Measurements from ENCODE around the gene DDX50.

The DDX50 gene

DNA sequence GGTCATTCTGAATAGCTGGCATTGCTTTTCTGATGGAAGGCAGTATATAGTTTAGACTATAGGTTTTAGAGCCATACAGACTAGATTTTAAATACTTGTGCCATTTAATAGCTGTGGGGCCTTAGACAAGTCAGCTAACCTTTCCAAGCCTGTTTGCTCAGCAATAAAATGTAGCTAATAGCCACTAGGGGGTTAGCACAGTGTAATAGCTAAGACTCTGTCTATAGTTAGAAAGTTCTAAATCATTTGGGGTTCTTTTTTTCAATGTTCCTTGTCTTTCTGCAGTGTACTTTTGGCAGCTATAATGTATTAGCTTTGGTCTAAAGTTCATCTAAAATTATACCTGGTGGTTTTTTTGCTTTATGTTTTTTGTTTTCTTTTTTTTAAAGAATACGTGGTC lies 80.0 kb downstream of the DDX50 start:
- no peak for DNase-seq (ENCODE audit: low read depth)

DNA sequence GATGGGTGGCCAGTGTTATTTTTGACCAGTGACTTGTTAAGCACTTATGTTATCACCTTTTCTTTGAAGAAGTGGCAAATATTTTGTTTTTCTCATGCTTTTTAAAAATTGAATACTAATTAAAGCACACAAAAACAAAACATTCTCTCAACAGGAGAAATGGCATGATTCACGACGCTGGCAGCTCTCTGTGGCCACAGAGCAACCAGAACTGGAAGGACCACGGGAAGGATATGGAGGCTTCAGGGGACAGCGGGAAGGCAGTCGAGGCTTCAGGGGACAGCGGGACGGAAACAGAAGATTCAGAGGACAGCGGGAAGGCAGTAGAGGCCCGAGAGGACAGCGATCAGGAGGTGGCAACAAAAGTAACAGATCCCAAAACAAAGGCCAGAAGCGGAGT lies 81.3 kb downstream of the DDX50 start:
- DNase-seq (ENCODE audit: low read depth): no peak

DNA sequence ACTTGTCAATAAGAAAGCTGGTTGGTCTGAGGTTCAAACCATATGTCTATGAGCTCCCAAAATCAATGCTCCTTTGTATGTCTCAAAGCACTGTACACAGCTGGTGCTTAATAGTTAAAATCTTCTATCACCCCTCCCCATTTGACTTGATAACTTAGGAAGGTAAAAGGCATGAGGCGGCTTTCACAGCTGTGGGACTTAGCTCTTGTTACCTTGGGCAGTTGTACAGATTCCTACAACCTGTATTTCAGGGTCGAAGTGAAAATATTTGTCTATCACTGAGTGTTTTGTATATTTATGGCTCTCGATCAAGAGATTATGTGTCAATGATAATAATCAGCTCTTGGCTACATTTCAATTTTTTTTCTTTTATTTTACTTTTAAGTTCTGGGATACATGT lies 86.5 kb downstream of the DDX50 start:
- DNase-seq (ENCODE audit: low read depth): no peak

DNA sequence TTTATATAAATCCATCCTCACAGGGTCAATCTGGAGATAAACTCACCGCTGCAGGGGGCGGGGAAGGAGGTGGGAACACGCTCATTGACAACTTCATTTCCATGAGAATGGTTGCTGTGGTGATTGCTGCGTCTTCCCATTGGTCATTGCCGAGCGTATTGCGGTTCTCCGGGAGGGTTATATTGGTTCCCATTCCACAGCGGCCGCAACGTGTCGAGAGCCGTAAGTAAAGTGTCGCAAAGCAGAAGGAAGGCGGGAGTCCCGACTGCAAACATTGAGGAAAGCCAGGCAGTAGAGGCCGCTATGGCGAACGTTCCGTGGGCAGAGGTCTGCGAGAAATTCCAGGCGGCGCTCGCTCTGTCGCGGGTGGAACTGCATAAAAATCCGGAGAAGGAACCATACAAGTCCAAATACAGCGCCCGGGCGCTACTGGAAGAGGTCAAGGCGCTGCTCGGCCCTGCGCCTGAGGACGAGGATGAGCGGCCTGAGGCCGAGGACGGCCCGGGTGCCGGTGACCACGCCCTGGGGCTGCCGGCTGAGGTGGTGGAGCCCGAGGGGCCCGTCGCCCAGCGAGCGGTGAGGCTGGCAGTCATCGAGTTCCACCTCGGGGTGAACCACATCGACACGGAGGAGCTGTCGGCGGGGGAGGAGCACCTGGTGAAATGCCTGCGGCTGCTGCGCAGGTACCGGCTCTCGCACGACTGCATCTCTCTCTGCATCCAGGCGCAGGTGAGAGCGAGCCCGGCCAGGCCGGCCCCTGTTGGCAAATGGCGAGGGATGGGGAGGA lies 87.6 kb downstream of the DDX50 start, which contains the start of gene KIFBP:
Gene KIFBP, plus strand, starts transcription at position 274 of the 787 bp plus-strand sequence. Its CDS starts 30 bp downstream, at position 304.
- DNase-seq (ENCODE audit: low read depth): peak; percentile 96

DNA sequence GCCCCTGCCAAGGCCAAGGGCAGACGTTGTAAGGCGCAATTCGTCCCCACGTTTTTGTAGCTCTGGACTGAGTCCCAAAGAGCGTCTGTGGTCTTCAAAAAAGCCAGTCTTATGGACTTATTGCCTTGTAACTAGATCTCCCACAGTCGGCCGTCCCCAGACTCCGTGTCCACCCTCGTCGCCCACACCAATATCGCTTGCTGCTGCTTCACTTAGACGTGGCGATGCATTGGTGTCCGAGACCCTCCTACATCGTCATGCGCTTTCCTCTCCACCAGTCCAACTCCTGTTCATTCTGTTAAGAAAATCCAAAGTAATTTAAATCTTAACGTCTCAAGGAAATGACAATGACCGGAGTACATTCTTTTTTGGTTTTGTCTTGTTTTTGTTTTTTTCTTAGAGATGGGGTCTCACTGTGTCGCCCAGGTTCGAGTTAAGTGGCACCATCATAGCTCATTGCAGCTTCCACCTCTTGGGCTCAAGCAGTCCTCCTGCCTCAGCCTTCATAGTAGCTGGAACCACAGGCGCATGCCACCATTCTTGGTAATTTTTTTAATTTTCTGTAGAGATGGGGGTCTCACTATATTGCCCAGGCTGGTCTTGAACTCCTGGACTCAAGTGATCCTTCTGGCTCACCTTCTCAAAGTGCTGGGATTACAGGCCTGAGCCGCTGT lies 88.3 kb downstream of the DDX50 start:
- no peak for DNase-seq (ENCODE audit: low read depth)

DNA sequence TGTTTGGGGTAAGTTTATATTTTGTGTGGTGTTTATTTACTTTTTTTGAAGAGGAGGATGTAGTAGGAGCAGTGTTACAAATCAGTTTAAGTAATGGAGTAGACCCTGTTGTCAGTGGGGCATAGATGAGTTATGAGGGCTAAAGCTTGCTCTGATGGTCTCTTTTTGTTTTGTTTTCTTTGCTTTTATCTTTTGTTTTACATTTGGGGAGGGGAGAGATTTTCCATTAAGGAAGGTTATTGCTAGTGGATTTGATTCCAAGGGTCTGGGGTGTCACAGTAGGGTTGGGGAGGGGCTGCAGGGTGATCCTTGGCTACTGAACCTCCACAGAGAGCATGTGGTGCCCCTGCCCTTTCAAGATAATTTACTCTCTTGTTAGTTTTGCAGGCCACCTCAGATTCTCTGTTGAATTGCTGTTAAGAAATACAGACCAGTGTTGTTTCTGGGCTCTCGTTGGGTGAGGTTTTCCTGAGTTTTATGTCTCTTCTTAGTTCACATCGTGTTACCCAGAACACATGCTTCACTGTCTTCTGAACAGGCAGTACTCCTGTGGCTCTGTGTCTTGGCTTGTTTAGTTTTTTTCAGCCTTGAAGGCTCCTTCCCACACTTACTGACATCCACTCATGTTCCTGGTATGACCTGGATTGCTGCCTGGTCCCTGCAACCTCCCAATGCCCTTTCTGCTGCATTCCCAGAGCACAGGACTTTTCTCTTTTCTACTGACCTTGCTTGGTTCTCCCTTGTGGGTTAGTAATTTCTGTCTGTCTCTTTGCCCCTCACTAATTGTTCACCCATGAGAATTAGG lies 91.7 kb downstream of the DDX50 start:
- DNase-seq (ENCODE audit: low read depth): no peak
